GM12878 (cell line): ENCODE measurements around the gene RTN4RL1. TPM values are rescaled to one million over a fixed set of nuclear protein-coding genes. Genes with fewer than 3 reads are reported as not detected.
A peak's percentile ranks its signal among the peaks of the same experiment; 100 is the strongest.

Experiments used
- ATAC-seq: fragments of 200-7000 bp; cut with Tn5 transposase; 3 replicates; pipeline ENCODE4 v1.9.1; 2020; ENCODE audit warnings: mild to moderate bottlenecking, moderate library complexity
- BruUV-seq: library from RNA; stranded (reverse); fragments of 400-500 nt; replicated peaks from 2 replicates; lab custom pipeline; 2021; lab: Mats Ljungman, UMichigan
- CTCF ChIA-PET: fragments of 300-600 bp; sonication (Branson Sonifier 250); formaldehyde crosslinking; extraction: SDS; loops from one replicate; lab custom pipeline; 2021; ENCODE audit warnings: inconsistent platforms; lab: Yijun Ruan, JAX
- POLR2A ChIA-PET: fragments of 350-600 bp; formaldehyde crosslinking; extraction: SDS; loops from one replicate; lab custom pipeline; 2021; ENCODE audit warnings: inconsistent platforms; lab: Charles Lee
- RAD21 ChIA-PET: fragments of 300-600 bp; sonication (Branson Sonifier 250); formaldehyde crosslinking; loops from one replicate; lab custom pipeline; 2023; ENCODE audit warnings: antibody characterized with exemption; ENCODE audit not compliant: unreplicated experiment; lab: Charles Lee
- SMC1A ChIA-PET: fragments of 300-600 bp; sonication (Branson Sonifier 250); formaldehyde crosslinking; loops from one replicate; lab custom pipeline; 2023; ENCODE audit not compliant: unreplicated experiment, uncharacterized antibody; lab: Charles Lee
- DNase-seq: peaks from one replicate; pipeline ENCODE4 v3.0.0-alpha.2; 2011; ENCODE audit warnings: low read depth, low spot score
- FAIRE-seq: peaks from 3 replicates; lab custom pipeline; 2011; peaks lifted over from hg19 to GRCh38; lab: Jason Lieb, UNC
- H2AFZ ChIP-seq: 2 replicates; pipeline ENCODE4 v1.6.0; 2011; ENCODE audit warnings: low read depth, low read length, control low read depth; ENCODE audit not compliant: control insufficient read depth
- H3K27ac ChIP-seq: 2 replicates; pipeline ENCODE4 v1.5.1; 2011; ENCODE audit warnings: control low read depth; ENCODE audit not compliant: control insufficient read depth, insufficient read depth
- H3K27me3 ChIP-seq, 2 experiments: replicated peaks in 1 of 2; 2 replicates each; pipeline versions ENCODE4 v1.6.0 to v1.6.1; 2011; ENCODE audit warnings: low read length in 1 of 2; ENCODE audit not compliant: control insufficient read depth in 2 of 2, insufficient read depth in 2 of 2
- H3K36me3 ChIP-seq, 2 experiments: 2 replicates each; pipeline ENCODE4 v1.5.1; 2011; ENCODE audit warnings: low read length in 1 of 2; ENCODE audit not compliant: control insufficient read depth in 2 of 2, insufficient read depth in 2 of 2
- H3K4me1 ChIP-seq: 2 replicates; pipeline ENCODE4 v1.6.1; 2011; ENCODE audit warnings: mild to moderate bottlenecking, low read length, moderate library complexity, mixed read lengths; ENCODE audit not compliant: control insufficient read depth, insufficient read depth
- H3K4me2 ChIP-seq: 2 replicates; pipeline ENCODE4 v1.6.0; 2011; ENCODE audit warnings: control low read depth; ENCODE audit not compliant: control insufficient read depth, insufficient read depth
- H3K4me3 ChIP-seq: fragments of 200-600 bp; sonication (generic); 2 replicates; pipeline ENCODE4 v1.5.1; 2016
- H3K79me2 ChIP-seq: 2 replicates; pipeline ENCODE4 v1.6.0; 2011; ENCODE audit warnings: low read length; ENCODE audit not compliant: control insufficient read depth, insufficient read depth
- H3K9ac ChIP-seq: 2 replicates; pipeline ENCODE4 v1.8.0; 2011; ENCODE audit warnings: low read length, control low read depth, mixed read lengths; ENCODE audit not compliant: control insufficient read depth, insufficient read depth
- H3K9me3 ChIP-seq: replicated peaks from 3 replicates; pipeline ENCODE4 v1.5.1; 2011; ENCODE audit warnings: mild to moderate bottlenecking, low read length; ENCODE audit not compliant: control insufficient read depth, insufficient read depth
- H4K20me1 ChIP-seq: 2 replicates; pipeline ENCODE4 v1.6.0; 2011; ENCODE audit not compliant: control insufficient read depth, insufficient read depth
- BHLHE40 ChIP-seq, 2 experiments: fragments of 450-650 bp in 1 of 2; IDR thresholded peaks; 2 replicates each; pipeline ENCODE4 v1.6.1; 2011 to 2017; ENCODE audit warnings: low read depth in 2 of 2, borderline replicate concordance in 1 of 2, improper control_type of control experiment in 1 of 2, low read length in 1 of 2, mild to moderate bottlenecking in 1 of 2
- CEBPZ ChIP-seq: fragments of 150-350 bp; IDR thresholded peaks from 2 replicates; pipeline ENCODE4 v1.6.1; 2016; ENCODE audit warnings: low read depth, low read length
- NR2C1 ChIP-seq: fragments of 450-650 bp; IDR thresholded peaks from 2 replicates; pipeline ENCODE4 v1.6.1; 2017; ENCODE audit warnings: antibody characterized with exemption, mild to moderate bottlenecking, moderate library complexity
- PBX3 ChIP-seq: IDR thresholded peaks from 2 replicates; pipeline ENCODE4 v1.6.1; 2011; ENCODE audit warnings: mild to moderate bottlenecking, low read depth, low read length, moderate library complexity; ENCODE audit not compliant: insufficient replicate concordance
- PML ChIP-seq: IDR thresholded peaks from 2 replicates; pipeline ENCODE4 v1.6.1; 2012; ENCODE audit warnings: low read length, inconsistent platforms
- SMAD1 ChIP-seq: fragments of 450-650 bp; IDR thresholded peaks from 2 replicates; pipeline ENCODE4 v1.6.1; 2018; ENCODE audit warnings: mild to moderate bottlenecking, low read depth; ENCODE audit not compliant: partially characterized antibody
- ZBTB11 ChIP-seq: fragments of 450-650 bp; formaldehyde crosslinking; IDR thresholded peaks from 2 replicates; pipeline ENCODE4 v1.5.0; 2022; ENCODE audit warnings: mild to moderate bottlenecking, missing genetic modification characterization
- WGBS: methylation state at CpG from one replicate; pipeline ENCODE4 v1.1.6; 2016; ENCODE audit warnings: low lambda C conversion rate; ENCODE audit not compliant: insufficient replicate concordance, insufficient coverage; ENCODE audit errors: missing lambda C conversion rate; 5-methylcytosine and 5-hydroxymethylcytosine counted together
- in situ Hi-C: fragments of 300-500 bp; cut with MboI; formaldehyde crosslinking; loops from 9 replicates; pipeline ENCODE4 v1.14.3; 2018; ENCODE audit warnings: mixed read lengths
- intact Hi-C: fragments of 100-400 bp; cut with micrococcal nuclease; formaldehyde crosslinking; loops from one replicate; pipeline ENCODE4 v1.14.2; 2022; ENCODE audit not compliant: unreplicated experiment
- polyA plus RNA-seq, 11 experiments: library from polyadenylated mRNA; depleted of rRNA in 4 of 11; unstranded in 6 of 11; stranded (reverse) in 5 of 11; fragments of >200 nt; fragmentation: Nextera tagmentation in 4 of 11; fragmentation: Illumina TruSeq in 1 of 11; extraction: Ambion mirVana in 4 of 11; extraction: Trizol in 1 of 11; gene quantifications; 1 replicate in 1 of 11; 2 replicates in 10 of 11; pipeline versions ENCODE4 v1.2.1 to v1.2.3, GENCODE V29; 2011 to 2016; ENCODE audit warnings: inconsistent platforms in 2 of 11, missing spikeins in 2 of 11, low read depth in 1 of 11
- total RNA-seq, 4 experiments: library from RNA; depleted of rRNA in 3 of 4; stranded (reverse); fragments of >200 nt in 3 of 4; fragmentation: Illumina TruSeq in 1 of 4; extraction: Trizol in 1 of 4; gene quantifications; 2 replicates each; pipeline versions ENCODE4 v1.2.1 to v1.2.3, GENCODE V29; 2013 to 2021

Gene RTN4RL1
- total and polyA plus RNA-seq, 10 of the 15 experiments (the other 5 are each of a cell fraction or from before 2014, with no cell fraction given) = 0.08 to 0.11 (median 0.10) TPM; not detected in 7

GRCh38 chr17:2070241-2071023 is 45.3 kb upstream of the RTN4RL1 start:
- peak; percentile 96 for DNase-seq
- H2AFZ ChIP-seq = no peak overlapping the region
- ChIA-PET CTCF (interaction anchor here (0.8 to 8.5 kb wide), 15 partner anchors 10 to 214 kb away, joined by 3 to 77 read pairs (median 4); partner anchors contain the start of gene HIC1), POLR2A (interaction anchor here (0.5 to 12.5 kb wide), 11 partner anchors 13 to 189 kb away, joined by 3 to 148 read pairs (median 4); partner anchors contain the start of gene HIC1), SMC1A (interaction anchor here (0.7 to 6.1 kb wide), 12 partner anchors 12 to 182 kb away, joined by 3 to 107 read pairs (median 4); partner anchors contain the start of gene HIC1), RAD21 (interaction anchor here (0.7 to 4.7 kb wide), 18 partner anchors 10 to 212 kb away, joined by 3 to 85 read pairs (median 5); partner anchors contain the start of gene HIC1)
- WGBS = 0% methylated on average over 13 of the region's 13 CpGs
- in situ Hi-C loops (no loop called here), intact Hi-C loops (loop anchor here (1.0 to 5.0 kb wide), 3 partner anchors 17 to 172 kb away; partner anchors contain the start of gene DPH1)
- peak overlapping the region; percentile 1; the same call in 1 of the 2 replicates for H3K4me3 ChIP-seq
- no peaks in the 10 kb centered on the region for H3K27me3 ChIP-seq
- peak overlapping the region; percentile 95 for H3K27ac ChIP-seq
- H3K4me1 ChIP-seq = peaks cover 43% of the 10 kb centered on the region
- H4K20me1 ChIP-seq = no peaks in the 10 kb centered on the region
- H3K36me3 ChIP-seq = peaks cover 13 to 18% of the 10 kb centered on the region in 2 experiments
- peak overlapping the region; percentile 61 for H3K9ac ChIP-seq
- BruUV-seq = no TSS peak
- H3K4me2 ChIP-seq = peak overlapping the region; percentile 56
- H3K79me2 ChIP-seq = no peaks in the 10 kb centered on the region
- FAIRE-seq = peak; percentile 80
- no peaks in the 10 kb centered on the region for H3K9me3 ChIP-seq
- ATAC-seq = peak; percentile 93
- TF ChIP-seq SMAD1 (peak; percentile 43), PML (peak; percentile 91; the same call in 1 of the 2 replicates), PBX3 (peak; percentile 16), NR2C1 (peak; percentile 63), BHLHE40 (IDR thresholded peaks at IDR 0.05; ENCODE audit: borderline replicate concordance in 1 of 2, low read depth in 2 of 2, low read length in 1 of 2) (peak; percentile 88 to 92), ZBTB11 (no peak), CEBPZ (no peak)
